Tibial artery (tissue), 4 donors: ENCODE data around the gene SREBF1.

Experiments
- DNase-seq, 2 donors: peaks; one replicate each; pipeline ENCODE4 v3.0.0-alpha.2; 2019
- H3K27ac ChIP-seq, 2 donors: fragments of 200-600 bp; sonication (generic) in 1 of 2; 1 replicate in 1 of 2; 2 replicates in 1 of 2; pipeline ENCODE4 v1.5.1; 2018 to 2019; ENCODE audit warnings: mild to moderate bottlenecking in 1 of 2
- H3K27me3 ChIP-seq, 2 donors: fragments of 200-600 bp; sonication (generic) in 1 of 2; one replicate each; pipeline versions ENCODE4 v1.5.1 to v1.6.0; 2016 to 2019
- H3K36me3 ChIP-seq, 3 donors: fragments of 200-600 bp; sonication (generic) in 2 of 3; one replicate each; pipeline ENCODE4 v1.5.1; 2016 to 2019; ENCODE audit warnings: mild to moderate bottlenecking in 2 of 3
- H3K4me1 ChIP-seq, 4 donors: fragments of 200-600 bp; sonication (generic) in 2 of 4; 1 replicate in 3 of 4; 2 replicates in 1 of 4; pipeline ENCODE4 v1.5.1; 2016 to 2019
- H3K4me3 ChIP-seq, 2 donors: fragments of 200-600 bp; sonication (generic) in 1 of 2; 1 replicate in 1 of 2; 2 replicates in 1 of 2; pipeline ENCODE4 v1.5.1; 2018 to 2019; ENCODE audit warnings: mild to moderate bottlenecking in 2 of 2
- H3K9me3 ChIP-seq, 3 donors: fragments of 200-600 bp; sonication (generic) in 1 of 3; one replicate each; pipeline ENCODE4 v1.5.1; 2016 to 2019
- intact Hi-C: fragments of 100-400 bp; cut with DNase I; formaldehyde crosslinking; loops from one replicate; pipeline ENCODE4 v1.15.0; 2023; ENCODE audit warnings: low total_unique reads
- TF ChIP-seq, protein P1 (sequence below), 2 experiments: fragments of 200-600 bp in 1 of 2; fragments of 450-650 bp in 1 of 2; IDR thresholded peaks; one replicate each; pipeline ENCODE4 v1.5.1; 2017 to 2019; ENCODE audit warnings: antibody characterized with exemption in 2 of 2, mild to moderate bottlenecking in 1 of 2, moderate library complexity in 1 of 2

Gene SREBF1

GRCh38 chr17:17839791-17840707, 3.3 kb upstream of the SREBF1 start:
- peaks cover 0 to 71% (median 65%) of the 10 kb centered on the region in 4 donors for H3K4me1 ChIP-seq

GRCh38 chr17:17837966-17838962, 1.5 kb upstream of the SREBF1 start:
- H3K36me3 ChIP-seq, result no peaks in the 10 kb centered on the region
- TF ChIP-seq, protein P1, sequence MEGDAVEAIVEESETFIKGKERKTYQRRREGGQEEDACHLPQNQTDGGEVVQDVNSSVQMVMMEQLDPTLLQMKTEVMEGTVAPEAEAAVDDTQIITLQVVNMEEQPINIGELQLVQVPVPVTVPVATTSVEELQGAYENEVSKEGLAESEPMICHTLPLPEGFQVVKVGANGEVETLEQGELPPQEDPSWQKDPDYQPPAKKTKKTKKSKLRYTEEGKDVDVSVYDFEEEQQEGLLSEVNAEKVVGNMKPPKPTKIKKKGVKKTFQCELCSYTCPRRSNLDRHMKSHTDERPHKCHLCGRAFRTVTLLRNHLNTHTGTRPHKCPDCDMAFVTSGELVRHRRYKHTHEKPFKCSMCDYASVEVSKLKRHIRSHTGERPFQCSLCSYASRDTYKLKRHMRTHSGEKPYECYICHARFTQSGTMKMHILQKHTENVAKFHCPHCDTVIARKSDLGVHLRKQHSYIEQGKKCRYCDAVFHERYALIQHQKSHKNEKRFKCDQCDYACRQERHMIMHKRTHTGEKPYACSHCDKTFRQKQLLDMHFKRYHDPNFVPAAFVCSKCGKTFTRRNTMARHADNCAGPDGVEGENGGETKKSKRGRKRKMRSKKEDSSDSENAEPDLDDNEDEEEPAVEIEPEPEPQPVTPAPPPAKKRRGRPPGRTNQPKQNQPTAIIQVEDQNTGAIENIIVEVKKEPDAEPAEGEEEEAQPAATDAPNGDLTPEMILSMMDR (IDR thresholded peaks at IDR 0.05), result no peak
- intact Hi-C loops, result loop anchor here (1.0 kb wide), 1 partner anchor 39 kb away; no protein-coding TSS in a partner anchor
- peaks cover 0 to 83% (median 72%) of the 10 kb centered on the region in 4 donors for H3K4me1 ChIP-seq
- H3K27ac ChIP-seq, result peak overlapping the region; percentile 96 to 100
- H3K9me3 ChIP-seq, result no peaks in the 10 kb centered on the region
- peak; percentile 73 to 87 for DNase-seq
- H3K27me3 ChIP-seq, result no peaks in the 10 kb centered on the region
- no peak overlapping the region for H3K4me3 ChIP-seq

More at GRCh38 chr17:17839791-17840707, 3.3 kb upstream of the SREBF1 start:
- no peaks in the 10 kb centered on the region for H3K27me3 ChIP-seq
- TF ChIP-seq, protein P1 (IDR thresholded peaks at IDR 0.05), result peak in 1 of 2 experiments; percentile 15
- no peaks in the 10 kb centered on the region for H3K36me3 ChIP-seq
- intact Hi-C loops, result no loop called here
- peak overlapping the region; percentile 55 to 59 for H3K4me3 ChIP-seq
- DNase-seq, result peak; percentile 81 to 95
- no peaks in the 10 kb centered on the region for H3K9me3 ChIP-seq
- H3K27ac ChIP-seq, result peak overlapping the region; percentile 96 to 100

GRCh38 chr17:17837380-17837821, 615 bp upstream of the SREBF1 start:
- Histone ChIP-seq H3K4me3 (peak overlapping the region; percentile 67 to 96), H3K36me3 (no peaks in the 10 kb centered on the region), H3K9me3 (no peaks in the 10 kb centered on the region), H3K27ac (peak overlapping the region; percentile 96 to 100), H3K4me1 (peaks cover 0 to 79% (median 71%) of the 10 kb centered on the region in 4 donors), H3K27me3 (no peaks in the 10 kb centered on the region)
- peak; percentile 84 to 86 for DNase-seq
- TF ChIP-seq, protein P1 (IDR thresholded peaks at IDR 0.05), result no peak
- intact Hi-C loops, result no loop called here

- TF ChIP-seq, protein P1 (IDR thresholded peaks at IDR 0.05), result peak in 1 of 2 experiments; percentile 6
- Histone ChIP-seq H3K4me3 (peak overlapping the region; percentile 67 to 96), H3K36me3 (peaks cover 0 to 6% (median 0%) of the 10 kb centered on the region in 3 donors), H3K4me1 (peaks cover 0 to 76% (median 61%) of the 10 kb centered on the region in 4 donors), H3K9me3 (no peaks in the 10 kb centered on the region), H3K27ac (peak overlapping the region; percentile 96 to 100), H3K27me3 (no peaks in the 10 kb centered on the region)
- DNase-seq, result peak; percentile 96 to 99
- intact Hi-C loops, result no loop called here
Measured at GRCh38 chr17:17836250-17836817, 452 bp downstream of the SREBF1 start.
